Upper lobe of right lung (tissue), 1 donor: ENCODE results near the gene NT5C1B. TPM values are rescaled to one million over a fixed set of nuclear protein-coding genes. Genes with fewer than 3 reads are reported as not detected.

ENCODE experiments used
- ATAC-seq: fragments of 200-7000 bp; cut with Tn5 transposase; one replicate; pipeline ENCODE4 v1.9.1; 2020; ENCODE audit warnings: mild to moderate bottlenecking, moderate library complexity
- DNase-seq: peaks from one replicate; pipeline ENCODE4 v3.0.0-alpha.2; 2020
- H3K27ac ChIP-seq: fragments of 200-600 bp; one replicate; pipeline ENCODE4 v1.8.0; 2022
- H3K27me3 ChIP-seq: fragments of 200-600 bp; one replicate; pipeline ENCODE4 v1.8.0; 2022; ENCODE audit warnings: mild to moderate bottlenecking
- H3K36me3 ChIP-seq: fragments of 200-600 bp; one replicate; pipeline ENCODE4 v1.8.0; 2022
- H3K4me1 ChIP-seq: fragments of 200-600 bp; one replicate; pipeline ENCODE4 v1.8.0; 2022
- H3K4me3 ChIP-seq: fragments of 200-600 bp; one replicate; pipeline ENCODE4 v1.8.0; 2022; ENCODE audit warnings: mild to moderate bottlenecking
- H3K9me3 ChIP-seq: fragments of 200-600 bp; one replicate; pipeline ENCODE4 v1.8.0; 2022
- intact Hi-C: fragments of 100-400 bp; cut with DNase I; formaldehyde crosslinking; loops from one replicate; pipeline ENCODE4 v1.11.0; 2022
- total RNA-seq: library from RNA; stranded (reverse); fragmentation: NEBNext Ultra II Directional; extraction: Animal tissue kit (Norgen Biotek cat#: 25700); gene quantifications from one replicate; pipeline ENCODE4 v1.2.1, GENCODE V29; 2021
- TF ChIP-seq, protein P1 (sequence below): fragments of 200-600 bp; IDR thresholded peaks from one replicate; pipeline ENCODE4 v1.8.0; 2022; ENCODE audit warnings: antibody characterized with exemption
- donor health status: DM: no; HTN: yes; CAD: no; lungs with severe emphysema.

NT5C1B gene
- total RNA-seq, 1 donor from 2014 or later: not detected

DNA sequence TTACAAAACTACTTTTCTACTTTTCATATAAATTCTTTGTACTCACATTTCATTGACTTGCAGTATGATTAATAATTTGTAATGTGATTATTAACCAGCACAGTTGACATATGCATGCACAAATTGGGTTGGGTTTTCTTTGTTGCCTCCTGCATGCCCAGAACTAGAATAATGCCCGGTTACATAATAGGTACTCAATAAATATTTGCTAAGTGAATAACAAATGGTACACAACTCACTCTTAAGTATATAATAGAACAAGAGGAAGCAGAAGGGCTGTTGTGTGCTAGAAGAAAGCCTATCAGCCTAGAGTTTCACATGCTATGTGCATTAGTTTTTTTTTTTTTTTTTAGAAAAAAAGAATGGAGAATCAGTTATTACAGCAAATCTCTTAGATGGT, 38.2 kb downstream of the NT5C1B start:
- Histone ChIP-seq H3K9me3 (no peaks in the 10 kb centered on the region), H3K4me3 (no peak overlapping the region), H3K4me1 (peaks cover 24% of the 10 kb centered on the region), H3K36me3 (peaks cover 11% of the 10 kb centered on the region), H3K27ac (no peak overlapping the region), H3K27me3 (no peaks in the 10 kb centered on the region)
- DNase-seq (no peak), ATAC-seq (peak; percentile 45)
- TF ChIP-seq, protein P1, sequence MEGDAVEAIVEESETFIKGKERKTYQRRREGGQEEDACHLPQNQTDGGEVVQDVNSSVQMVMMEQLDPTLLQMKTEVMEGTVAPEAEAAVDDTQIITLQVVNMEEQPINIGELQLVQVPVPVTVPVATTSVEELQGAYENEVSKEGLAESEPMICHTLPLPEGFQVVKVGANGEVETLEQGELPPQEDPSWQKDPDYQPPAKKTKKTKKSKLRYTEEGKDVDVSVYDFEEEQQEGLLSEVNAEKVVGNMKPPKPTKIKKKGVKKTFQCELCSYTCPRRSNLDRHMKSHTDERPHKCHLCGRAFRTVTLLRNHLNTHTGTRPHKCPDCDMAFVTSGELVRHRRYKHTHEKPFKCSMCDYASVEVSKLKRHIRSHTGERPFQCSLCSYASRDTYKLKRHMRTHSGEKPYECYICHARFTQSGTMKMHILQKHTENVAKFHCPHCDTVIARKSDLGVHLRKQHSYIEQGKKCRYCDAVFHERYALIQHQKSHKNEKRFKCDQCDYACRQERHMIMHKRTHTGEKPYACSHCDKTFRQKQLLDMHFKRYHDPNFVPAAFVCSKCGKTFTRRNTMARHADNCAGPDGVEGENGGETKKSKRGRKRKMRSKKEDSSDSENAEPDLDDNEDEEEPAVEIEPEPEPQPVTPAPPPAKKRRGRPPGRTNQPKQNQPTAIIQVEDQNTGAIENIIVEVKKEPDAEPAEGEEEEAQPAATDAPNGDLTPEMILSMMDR: no peak
- intact Hi-C loops: no loop called here

DNA sequence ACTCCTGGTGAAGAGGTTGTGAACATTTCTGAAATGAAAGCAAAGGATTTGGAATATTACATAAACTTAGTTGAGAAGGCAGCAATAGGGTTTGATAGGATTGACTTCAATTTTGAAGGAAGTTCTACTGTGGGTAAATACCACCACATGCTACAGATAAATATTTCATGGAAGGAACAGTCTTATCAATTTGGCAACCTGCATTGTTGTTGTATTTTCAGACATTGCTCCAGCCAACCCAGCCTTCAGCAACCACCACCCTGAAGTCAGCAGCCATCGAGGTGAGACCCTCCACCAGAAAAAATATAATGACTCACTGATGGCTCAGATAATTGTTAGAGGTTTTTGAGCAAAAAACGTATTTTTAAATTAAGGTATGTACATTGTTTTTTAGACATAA, 38.9 kb downstream of the NT5C1B start:
- peaks cover 10% of the 10 kb centered on the region for H3K36me3 ChIP-seq
- TF ChIP-seq, protein P1: no peak
- no peaks in the 10 kb centered on the region for H3K27me3 ChIP-seq
- DNase-seq (no peak), ATAC-seq (no peak)
- H3K4me3 ChIP-seq: no peak overlapping the region
- intact Hi-C loops: no loop called here
- H3K4me1 ChIP-seq: peaks cover 24% of the 10 kb centered on the region
- H3K9me3 ChIP-seq: no peaks in the 10 kb centered on the region
- H3K27ac ChIP-seq: no peak overlapping the region

DNA sequence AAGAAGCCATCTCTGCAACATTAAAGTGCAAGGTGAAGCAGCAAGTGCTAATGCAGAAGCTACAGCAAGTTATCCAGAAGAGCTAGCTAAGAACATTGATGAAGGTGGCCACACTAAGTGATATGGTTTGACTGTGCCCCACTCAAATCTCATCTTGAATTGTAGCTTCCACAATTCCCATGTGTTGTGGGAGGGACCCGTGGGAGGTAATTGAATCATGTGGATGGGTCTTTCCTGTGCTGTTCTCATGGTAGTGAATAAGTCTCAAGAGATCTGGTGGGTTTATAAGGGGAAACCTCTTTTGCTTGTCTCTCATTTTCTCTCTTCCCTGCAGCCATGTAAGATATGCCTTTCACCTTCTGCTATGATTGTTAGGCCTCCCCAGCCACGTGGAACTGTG, 40.3 kb downstream of the NT5C1B start:
- Histone ChIP-seq H3K4me3 (no peak overlapping the region), H3K36me3 (no peaks in the 10 kb centered on the region), H3K27me3 (no peaks in the 10 kb centered on the region), H3K4me1 (peaks cover 24% of the 10 kb centered on the region), H3K9me3 (no peaks in the 10 kb centered on the region), H3K27ac (no peak overlapping the region)
- ATAC-seq (no peak), DNase-seq (no peak)
- TF ChIP-seq, protein P1: no peak
- intact Hi-C loops: no loop called here

DNA sequence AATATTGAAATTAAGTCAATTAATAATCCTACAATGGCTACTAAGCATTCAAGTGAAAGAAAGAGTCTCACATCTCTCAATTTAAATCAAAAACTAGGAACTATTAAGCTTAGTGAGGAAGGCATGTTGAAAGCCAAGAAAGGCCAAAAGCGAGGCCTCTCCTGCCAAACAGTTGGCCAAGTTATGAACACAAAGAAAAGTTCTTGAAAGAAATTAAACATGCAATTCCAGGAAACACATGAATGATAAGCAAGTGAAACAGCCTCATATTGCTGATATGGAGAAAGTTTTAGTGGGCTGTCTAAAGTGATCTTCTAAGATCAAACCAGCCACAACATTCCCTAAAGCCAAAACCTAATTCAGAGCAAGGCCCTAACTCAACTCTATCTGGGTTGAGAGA, 40.7 kb downstream of the NT5C1B start:
- TF ChIP-seq, protein P1: no peak
- H3K4me1 ChIP-seq: peaks cover 24% of the 10 kb centered on the region
- no peaks in the 10 kb centered on the region for H3K27me3 ChIP-seq
- H3K4me3 ChIP-seq: no peak overlapping the region
- no peaks in the 10 kb centered on the region for H3K36me3 ChIP-seq
- no peaks in the 10 kb centered on the region for H3K9me3 ChIP-seq
- intact Hi-C loops: no loop called here
- no peak for ATAC-seq
- DNase-seq: no peak
- no peak overlapping the region for H3K27ac ChIP-seq

DNA sequence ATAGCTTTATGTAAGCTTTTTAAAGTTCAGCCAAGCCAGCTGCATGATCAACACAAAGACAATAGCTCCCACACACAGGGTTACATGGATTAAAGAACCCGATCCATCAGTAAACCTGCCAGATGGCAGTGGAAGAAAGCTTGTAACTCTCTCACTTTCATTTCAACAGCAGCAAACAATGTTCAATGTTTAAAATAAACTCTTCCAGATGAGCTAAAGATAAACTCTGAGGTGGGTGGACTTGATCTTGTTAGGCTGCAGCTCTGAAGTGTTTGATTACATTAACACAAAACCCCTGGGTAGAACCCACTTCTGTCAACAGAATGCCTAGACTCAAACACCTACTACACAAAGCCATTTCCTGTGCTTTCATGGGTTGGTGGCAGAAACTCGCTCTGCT, 42.8 kb downstream of the NT5C1B start:
- H3K27me3 ChIP-seq: no peaks in the 10 kb centered on the region
- ATAC-seq: no peak
- TF ChIP-seq, protein P1: no peak
- H3K4me3 ChIP-seq: no peak overlapping the region
- peaks cover 10% of the 10 kb centered on the region for H3K4me1 ChIP-seq
- no peaks in the 10 kb centered on the region for H3K36me3 ChIP-seq
- intact Hi-C loops: no loop called here
- no peak overlapping the region for H3K27ac ChIP-seq
- DNase-seq: no peak
- H3K9me3 ChIP-seq: no peaks in the 10 kb centered on the region

DNA sequence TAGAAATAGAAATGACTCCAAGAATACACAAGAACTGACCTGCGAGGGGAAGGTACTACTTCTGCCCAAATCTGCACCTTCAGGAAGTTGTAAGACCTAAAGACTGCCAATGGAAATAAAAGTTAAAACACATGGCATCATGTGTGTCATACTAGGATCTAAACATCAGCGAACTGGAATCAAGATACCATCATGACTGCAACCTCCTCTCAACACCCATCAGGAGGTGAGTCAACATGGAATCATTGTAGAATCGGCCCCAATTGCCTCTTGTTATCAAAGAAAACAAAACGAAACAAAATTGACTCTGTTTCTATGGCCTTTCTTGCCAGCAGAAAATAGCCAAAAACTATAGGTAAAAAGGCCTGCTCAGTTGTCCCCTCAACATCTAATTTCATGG, 44.0 kb downstream of the NT5C1B start:
- TF ChIP-seq, protein P1: no peak
- no peaks in the 10 kb centered on the region for H3K9me3 ChIP-seq
- H3K4me1 ChIP-seq: peaks cover 9% of the 10 kb centered on the region
- no peak overlapping the region for H3K4me3 ChIP-seq
- H3K27ac ChIP-seq: no peak overlapping the region
- ATAC-seq (no peak), DNase-seq (no peak)
- H3K27me3 ChIP-seq: no peaks in the 10 kb centered on the region
- intact Hi-C loops: no loop called here
- no peaks in the 10 kb centered on the region for H3K36me3 ChIP-seq
